ENCODE measurements around the gene ADCYAP1R1.

DNA sequence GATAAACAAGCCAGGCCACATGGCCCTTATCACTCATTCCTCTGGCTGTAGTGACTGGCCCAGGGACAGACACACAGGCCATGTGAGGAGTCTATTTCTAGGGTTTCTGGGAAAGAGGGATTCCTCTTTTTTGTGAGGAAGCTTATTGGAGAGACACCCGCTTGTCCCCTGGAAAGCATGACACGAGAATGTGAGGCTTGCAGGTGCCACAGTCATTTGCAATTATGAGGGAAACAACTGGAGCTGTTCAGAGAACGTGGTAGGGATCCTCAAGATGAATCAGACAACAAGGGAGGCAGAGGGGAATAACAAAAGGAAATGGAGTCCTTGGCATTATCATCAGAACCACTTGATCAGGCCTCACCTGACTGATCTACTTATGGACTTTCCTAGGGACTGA is 64.5 kb downstream of the ADCYAP1R1 start:
- TF ChIP-seq POLR2A (IDR thresholded peaks at IDR 0.05) = no peak
- TF ChIP-seq, protein P1, sequence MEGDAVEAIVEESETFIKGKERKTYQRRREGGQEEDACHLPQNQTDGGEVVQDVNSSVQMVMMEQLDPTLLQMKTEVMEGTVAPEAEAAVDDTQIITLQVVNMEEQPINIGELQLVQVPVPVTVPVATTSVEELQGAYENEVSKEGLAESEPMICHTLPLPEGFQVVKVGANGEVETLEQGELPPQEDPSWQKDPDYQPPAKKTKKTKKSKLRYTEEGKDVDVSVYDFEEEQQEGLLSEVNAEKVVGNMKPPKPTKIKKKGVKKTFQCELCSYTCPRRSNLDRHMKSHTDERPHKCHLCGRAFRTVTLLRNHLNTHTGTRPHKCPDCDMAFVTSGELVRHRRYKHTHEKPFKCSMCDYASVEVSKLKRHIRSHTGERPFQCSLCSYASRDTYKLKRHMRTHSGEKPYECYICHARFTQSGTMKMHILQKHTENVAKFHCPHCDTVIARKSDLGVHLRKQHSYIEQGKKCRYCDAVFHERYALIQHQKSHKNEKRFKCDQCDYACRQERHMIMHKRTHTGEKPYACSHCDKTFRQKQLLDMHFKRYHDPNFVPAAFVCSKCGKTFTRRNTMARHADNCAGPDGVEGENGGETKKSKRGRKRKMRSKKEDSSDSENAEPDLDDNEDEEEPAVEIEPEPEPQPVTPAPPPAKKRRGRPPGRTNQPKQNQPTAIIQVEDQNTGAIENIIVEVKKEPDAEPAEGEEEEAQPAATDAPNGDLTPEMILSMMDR (IDR thresholded peaks at IDR 0.05) = no peak
